Tibial artery (tissue), 4 donors: Measurements from ENCODE around the gene MAN1B1.

Experiments used
- DNase-seq, 2 donors: peaks; one replicate each; pipeline ENCODE4 v3.0.0-alpha.2; 2019
- H3K27ac ChIP-seq, 2 donors: fragments of 200-600 bp; sonication (generic) in 1 of 2; 1 replicate in 1 of 2; 2 replicates in 1 of 2; pipeline ENCODE4 v1.5.1; 2018 to 2019; ENCODE audit warnings: mild to moderate bottlenecking in 1 of 2
- H3K27me3 ChIP-seq, 2 donors: fragments of 200-600 bp; sonication (generic) in 1 of 2; one replicate each; pipeline versions ENCODE4 v1.5.1 to v1.6.0; 2016 to 2019
- H3K36me3 ChIP-seq, 3 donors: fragments of 200-600 bp; sonication (generic) in 2 of 3; one replicate each; pipeline ENCODE4 v1.5.1; 2016 to 2019; ENCODE audit warnings: mild to moderate bottlenecking in 2 of 3
- H3K4me1 ChIP-seq, 4 donors: fragments of 200-600 bp; sonication (generic) in 2 of 4; 1 replicate in 3 of 4; 2 replicates in 1 of 4; pipeline ENCODE4 v1.5.1; 2016 to 2019
- H3K4me3 ChIP-seq, 2 donors: fragments of 200-600 bp; sonication (generic) in 1 of 2; 1 replicate in 1 of 2; 2 replicates in 1 of 2; pipeline ENCODE4 v1.5.1; 2018 to 2019; ENCODE audit warnings: mild to moderate bottlenecking in 2 of 2
- H3K9me3 ChIP-seq, 3 donors: fragments of 200-600 bp; sonication (generic) in 1 of 3; one replicate each; pipeline ENCODE4 v1.5.1; 2016 to 2019
- CTCF ChIP-seq, 2 experiments: fragments of 200-600 bp in 1 of 2; fragments of 450-650 bp in 1 of 2; IDR thresholded peaks; one replicate each; pipeline ENCODE4 v1.5.1; 2017 to 2019; ENCODE audit warnings: antibody characterized with exemption in 2 of 2, mild to moderate bottlenecking in 1 of 2, moderate library complexity in 1 of 2
- intact Hi-C: fragments of 100-400 bp; cut with DNase I; formaldehyde crosslinking; loops from one replicate; pipeline ENCODE4 v1.15.0; 2023; ENCODE audit warnings: low total_unique reads

The MAN1B1 gene

GRCh38 chr9:137049544-137050449 is 37.0 kb upstream of the MAN1B1 start:
- H3K36me3 ChIP-seq: no peaks in the 10 kb centered on the region
- no peak overlapping the region for H3K27ac ChIP-seq
- H3K4me1 ChIP-seq: peaks cover 0 to 52% (median 28%) of the 10 kb centered on the region in 4 donors
- DNase-seq: no peak
- TF ChIP-seq CTCF (IDR thresholded peaks at IDR 0.05): peak; percentile 12 to 22
- intact Hi-C loops: no loop called here
- no peak overlapping the region for H3K4me3 ChIP-seq
- H3K9me3 ChIP-seq: no peaks in the 10 kb centered on the region
- H3K27me3 ChIP-seq: peaks cover 6 to 79% of the 10 kb centered on the region in 2 donors

GRCh38 chr9:137050570-137050969 is 36.2 kb upstream of the MAN1B1 start:
- no peak for DNase-seq
- intact Hi-C loops: no loop called here
- H3K27me3 ChIP-seq: peaks cover 6 to 87% of the 10 kb centered on the region in 2 donors
- peaks cover 0 to 52% (median 29%) of the 10 kb centered on the region in 4 donors for H3K4me1 ChIP-seq
- H3K9me3 ChIP-seq: no peaks in the 10 kb centered on the region
- no peak overlapping the region for H3K4me3 ChIP-seq
- H3K27ac ChIP-seq: no peak overlapping the region
- no peaks in the 10 kb centered on the region for H3K36me3 ChIP-seq
- no peak for TF ChIP-seq CTCF (IDR thresholded peaks at IDR 0.05)

GRCh38 chr9:137051145-137051724 is 35.5 kb upstream of the MAN1B1 start:
- intact Hi-C loops: no loop called here
- peaks cover 6 to 93% of the 10 kb centered on the region in 2 donors for H3K27me3 ChIP-seq

GRCh38 chr9:137052293-137052692 is 34.5 kb upstream of the MAN1B1 start:
- no peak overlapping the region for H3K27ac ChIP-seq
- intact Hi-C loops: no loop called here
- H3K4me3 ChIP-seq: no peak overlapping the region
- peaks cover 6 to 94% of the 10 kb centered on the region in 2 donors for H3K27me3 ChIP-seq
- H3K9me3 ChIP-seq: no peaks in the 10 kb centered on the region
- no peak for DNase-seq
- peaks cover 0 to 49% (median 25%) of the 10 kb centered on the region in 4 donors for H3K4me1 ChIP-seq
- H3K36me3 ChIP-seq: no peaks in the 10 kb centered on the region
- TF ChIP-seq CTCF (IDR thresholded peaks at IDR 0.05): no peak

More at GRCh38 chr9:137051145-137051724, 35.5 kb upstream of the MAN1B1 start:
- TF ChIP-seq CTCF (IDR thresholded peaks at IDR 0.05): no peak
- no peaks in the 10 kb centered on the region for H3K36me3 ChIP-seq
- H3K4me3 ChIP-seq: no peak overlapping the region
- no peak for DNase-seq
- H3K9me3 ChIP-seq: no peaks in the 10 kb centered on the region
- no peak overlapping the region for H3K27ac ChIP-seq
- H3K4me1 ChIP-seq: peaks cover 0 to 54% (median 29%) of the 10 kb centered on the region in 4 donors

GRCh38 chr9:137052998-137053943 is 33.5 kb upstream of the MAN1B1 start:
- Histone ChIP-seq H3K4me1 (peaks cover 0 to 47% (median 25%) of the 10 kb centered on the region in 4 donors), H3K36me3 (no peaks in the 10 kb centered on the region), H3K4me3 (peak overlapping the region in 1 of 2 donors; percentile 20), H3K27me3 (peaks cover 6 to 84% of the 10 kb centered on the region in 2 donors), H3K27ac (no peak overlapping the region), H3K9me3 (no peaks in the 10 kb centered on the region)
- intact Hi-C loops: no loop called here
- no peak for DNase-seq
- no peak for TF ChIP-seq CTCF (IDR thresholded peaks at IDR 0.05)
